ENCODE measurements around the gene PRKAR2B. TPM values are rescaled to one million over a fixed set of nuclear protein-coding genes. Genes with fewer than 3 reads are reported as not detected.

The PRKAR2B gene
- total and polyA plus RNA-seq, 2 experiments from 2014 or later = 48.8 to 50.6 TPM

DNA sequence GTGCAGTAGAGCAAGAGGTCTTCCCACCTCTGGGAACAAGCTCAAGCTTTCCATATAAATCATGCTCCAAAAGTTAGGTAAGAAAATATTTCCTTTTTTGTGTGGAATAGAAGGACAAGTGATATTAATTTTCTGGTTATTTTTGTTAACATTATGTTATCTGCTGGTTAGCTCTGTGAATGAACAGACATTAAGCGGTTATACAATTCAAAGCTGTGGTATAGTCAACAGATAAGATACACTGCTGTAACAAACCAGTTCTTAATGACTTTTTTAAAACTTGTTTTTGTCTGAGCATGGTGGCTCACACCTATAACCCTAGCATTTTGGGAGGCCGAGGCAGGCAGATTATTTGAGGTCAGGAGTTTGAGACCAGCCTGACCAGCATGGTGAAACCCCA is 43.0 kb upstream of the PRKAR2B start:
- no peaks in the 10 kb centered on the region for H3K79me2 ChIP-seq (replicated peaks; ENCODE audit: insufficient read depth)
- no peaks in the 10 kb centered on the region for H3K9me3 Mint-ChIP-seq
- no peak overlapping the region for H3K4me3 Mint-ChIP-seq
- H3F3A ChIP-seq (replicated peaks; ENCODE audit: low read depth) = no peaks in the 10 kb centered on the region
- H3K9me2 ChIP-seq (ENCODE audit: insufficient read depth) = no peaks in the 10 kb centered on the region
- DNase-seq (ENCODE audit: low spot score) (no peak), ATAC-seq (no peak)
- H3K36me3 Mint-ChIP-seq (ENCODE audit: low read depth) = no peaks in the 10 kb centered on the region
- no peak for TF ChIP-seq EZH2phosphoT487 (IDR thresholded peaks at IDR 0.05; ENCODE audit: unreplicated experiment)
- TF ChIP-seq ZNF331 (CRISPR knock-in tag; IDR thresholded peaks at IDR 0.05; ENCODE audit: low read depth) = no peak
- no peak for TF ChIP-seq EZH2 (IDR thresholded peaks at IDR 0.05; ENCODE audit: low read depth, unreplicated experiment)
- TF ChIP-seq, protein P1, sequence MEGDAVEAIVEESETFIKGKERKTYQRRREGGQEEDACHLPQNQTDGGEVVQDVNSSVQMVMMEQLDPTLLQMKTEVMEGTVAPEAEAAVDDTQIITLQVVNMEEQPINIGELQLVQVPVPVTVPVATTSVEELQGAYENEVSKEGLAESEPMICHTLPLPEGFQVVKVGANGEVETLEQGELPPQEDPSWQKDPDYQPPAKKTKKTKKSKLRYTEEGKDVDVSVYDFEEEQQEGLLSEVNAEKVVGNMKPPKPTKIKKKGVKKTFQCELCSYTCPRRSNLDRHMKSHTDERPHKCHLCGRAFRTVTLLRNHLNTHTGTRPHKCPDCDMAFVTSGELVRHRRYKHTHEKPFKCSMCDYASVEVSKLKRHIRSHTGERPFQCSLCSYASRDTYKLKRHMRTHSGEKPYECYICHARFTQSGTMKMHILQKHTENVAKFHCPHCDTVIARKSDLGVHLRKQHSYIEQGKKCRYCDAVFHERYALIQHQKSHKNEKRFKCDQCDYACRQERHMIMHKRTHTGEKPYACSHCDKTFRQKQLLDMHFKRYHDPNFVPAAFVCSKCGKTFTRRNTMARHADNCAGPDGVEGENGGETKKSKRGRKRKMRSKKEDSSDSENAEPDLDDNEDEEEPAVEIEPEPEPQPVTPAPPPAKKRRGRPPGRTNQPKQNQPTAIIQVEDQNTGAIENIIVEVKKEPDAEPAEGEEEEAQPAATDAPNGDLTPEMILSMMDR (conservative IDR thresholded peaks at IDR 0.05; ENCODE audit: low read depth in 2 of 2) = no peak
- TF ChIP-seq, protein P2, sequence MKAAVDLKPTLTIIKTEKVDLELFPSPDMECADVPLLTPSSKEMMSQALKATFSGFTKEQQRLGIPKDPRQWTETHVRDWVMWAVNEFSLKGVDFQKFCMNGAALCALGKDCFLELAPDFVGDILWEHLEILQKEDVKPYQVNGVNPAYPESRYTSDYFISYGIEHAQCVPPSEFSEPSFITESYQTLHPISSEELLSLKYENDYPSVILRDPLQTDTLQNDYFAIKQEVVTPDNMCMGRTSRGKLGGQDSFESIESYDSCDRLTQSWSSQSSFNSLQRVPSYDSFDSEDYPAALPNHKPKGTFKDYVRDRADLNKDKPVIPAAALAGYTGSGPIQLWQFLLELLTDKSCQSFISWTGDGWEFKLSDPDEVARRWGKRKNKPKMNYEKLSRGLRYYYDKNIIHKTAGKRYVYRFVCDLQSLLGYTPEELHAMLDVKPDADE (IDR thresholded peaks at IDR 0.05) = no peak
- no peak for TF ChIP-seq CREB1 (CRISPR knock-in tag; IDR thresholded peaks at IDR 0.05; ENCODE audit: low read depth)
- TF ChIP-seq JUNB (IDR thresholded peaks at IDR 0.05; ENCODE audit: unreplicated experiment) = no peak
- no peak for TF ChIP-seq NANOG (IDR thresholded peaks at IDR 0.05; ENCODE audit: borderline replicate concordance)
- TF ChIP-seq STAT1 (IDR thresholded peaks at IDR 0.05; ENCODE audit: unreplicated experiment) = no peak
- TF ChIP-seq, protein P3, sequence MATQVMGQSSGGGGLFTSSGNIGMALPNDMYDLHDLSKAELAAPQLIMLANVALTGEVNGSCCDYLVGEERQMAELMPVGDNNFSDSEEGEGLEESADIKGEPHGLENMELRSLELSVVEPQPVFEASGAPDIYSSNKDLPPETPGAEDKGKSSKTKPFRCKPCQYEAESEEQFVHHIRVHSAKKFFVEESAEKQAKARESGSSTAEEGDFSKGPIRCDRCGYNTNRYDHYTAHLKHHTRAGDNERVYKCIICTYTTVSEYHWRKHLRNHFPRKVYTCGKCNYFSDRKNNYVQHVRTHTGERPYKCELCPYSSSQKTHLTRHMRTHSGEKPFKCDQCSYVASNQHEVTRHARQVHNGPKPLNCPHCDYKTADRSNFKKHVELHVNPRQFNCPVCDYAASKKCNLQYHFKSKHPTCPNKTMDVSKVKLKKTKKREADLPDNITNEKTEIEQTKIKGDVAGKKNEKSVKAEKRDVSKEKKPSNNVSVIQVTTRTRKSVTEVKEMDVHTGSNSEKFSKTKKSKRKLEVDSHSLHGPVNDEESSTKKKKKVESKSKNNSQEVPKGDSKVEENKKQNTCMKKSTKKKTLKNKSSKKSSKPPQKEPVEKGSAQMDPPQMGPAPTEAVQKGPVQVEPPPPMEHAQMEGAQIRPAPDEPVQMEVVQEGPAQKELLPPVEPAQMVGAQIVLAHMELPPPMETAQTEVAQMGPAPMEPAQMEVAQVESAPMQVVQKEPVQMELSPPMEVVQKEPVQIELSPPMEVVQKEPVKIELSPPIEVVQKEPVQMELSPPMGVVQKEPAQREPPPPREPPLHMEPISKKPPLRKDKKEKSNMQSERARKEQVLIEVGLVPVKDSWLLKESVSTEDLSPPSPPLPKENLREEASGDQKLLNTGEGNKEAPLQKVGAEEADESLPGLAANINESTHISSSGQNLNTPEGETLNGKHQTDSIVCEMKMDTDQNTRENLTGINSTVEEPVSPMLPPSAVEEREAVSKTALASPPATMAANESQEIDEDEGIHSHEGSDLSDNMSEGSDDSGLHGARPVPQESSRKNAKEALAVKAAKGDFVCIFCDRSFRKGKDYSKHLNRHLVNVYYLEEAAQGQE (IDR thresholded peaks at IDR 0.05; ENCODE audit: unreplicated experiment) = no peak
- no peaks in the 10 kb centered on the region for H3K36me3 ChIP-seq (ENCODE audit: insufficient read depth)
- no peaks in the 10 kb centered on the region for H3K27me3 ChIP-seq (ENCODE audit: insufficient read depth)
- H4K20me1 ChIP-seq (replicated peaks; ENCODE audit: insufficient read depth) = no peaks in the 10 kb centered on the region
- H3K4me2 ChIP-seq = no peak overlapping the region
- peak overlapping the region; percentile 23; the same call in 1 of the 2 replicates for H2AFZ ChIP-seq
- no peaks in the 10 kb centered on the region for H3K27me3 Mint-ChIP-seq (ENCODE audit: insufficient read depth, low read depth, poor library complexity)
- H3K4me1 Mint-ChIP-seq = no peaks in the 10 kb centered on the region
- H3K4me3 ChIP-seq = no peak overlapping the region
- no peak overlapping the region for H3K27ac Mint-ChIP-seq
- H3K4me1 ChIP-seq (ENCODE audit: insufficient read depth) = no peaks in the 10 kb centered on the region
- no peak overlapping the region for H3K27ac ChIP-seq (ENCODE audit: low read depth)

Data from GM23338 (cell line).